HEK293 (cell line): ENCODE data around the gene SMARCA2.

Experiments
- CTCF ChIP-seq: fragments of 450-650 bp; formaldehyde crosslinking; IDR thresholded peaks from 2 replicates; pipeline ENCODE4 v1.5.1; 2016; ENCODE audit warnings: missing biosample characterization, missing genetic modification characterization
- ELK4 ChIP-seq: IDR thresholded peaks from 2 replicates; pipeline ENCODE4 v1.6.1; 2011; ENCODE audit warnings: mild to moderate bottlenecking, low read depth, low read length, borderline replicate concordance
- ZNF335 ChIP-seq: fragments of 450-650 bp; formaldehyde crosslinking; conservative IDR thresholded peaks from 2 replicates; pipeline ENCODE4 v1.5.1; 2016; ENCODE audit warnings: missing biosample characterization, missing genetic modification characterization
- ZNF398 ChIP-seq: fragments of 450-650 bp; formaldehyde crosslinking; IDR thresholded peaks from 2 replicates; pipeline ENCODE4 v1.5.1; 2017; ENCODE audit warnings: missing biosample characterization, missing genetic modification characterization
- ZNF561 ChIP-seq: fragments of 450-650 bp; IDR thresholded peaks from 2 replicates; pipeline ENCODE4 v1.5.1; 2018; ENCODE audit warnings: missing biosample characterization, missing genetic modification characterization, borderline replicate concordance
- ZNF747 ChIP-seq: fragments of 450-650 bp; formaldehyde crosslinking; IDR thresholded peaks from 2 replicates; pipeline ENCODE4 v1.5.1; 2016; ENCODE audit warnings: missing biosample characterization, missing genetic modification characterization

- no peak for TF ChIP-seq ZNF335
- TF ChIP-seq CTCF (tag by site-specific recombination), result no peak
- no peak for TF ChIP-seq ELK4
- no peak for TF ChIP-seq ZNF561
- TF ChIP-seq ZNF398 (tag by site-specific recombination), result no peak
- TF ChIP-seq ZNF747 (tag by site-specific recombination), result no peak
Measured at GRCh38 chr9:2085716-2086115, 70.6 kb downstream of the SMARCA2 start.
